Right atrium auricular region (tissue), 2 donors: ENCODE results near the gene ANTXR1. TPM values are rescaled to one million over a fixed set of nuclear protein-coding genes. Genes with fewer than 3 reads are reported as not detected.
"Not testable (repeated sequence)": the region's sequence is repeated elsewhere in the genome, so short reads cannot be mapped to it uniquely, and the experiment has no call there.

Source experiments
- DNase-seq: peaks from one replicate; pipeline ENCODE4 v3.0.0-alpha.2; 2019; ENCODE audit warnings: low spot score
- H3K27ac ChIP-seq, 2 donors: fragments of 200-600 bp; sonication (generic); 1 replicate in 1 of 2; 2 replicates in 1 of 2; pipeline ENCODE4 v1.5.1; 2016 to 2019
- H3K27me3 ChIP-seq, 2 donors: fragments of 200-600 bp; sonication (generic); one replicate each; pipeline versions ENCODE4 v1.5.1 to v1.6.0; 2017 to 2019
- H3K36me3 ChIP-seq: fragments of 200-600 bp; sonication (generic); one replicate; pipeline ENCODE4 v1.5.1; 2016
- H3K4me1 ChIP-seq, 2 donors: fragments of 200-600 bp; sonication (generic); one replicate each; pipeline versions ENCODE4 v1.5.1 to v1.6.0; 2017 to 2019
- H3K4me3 ChIP-seq, 2 donors: fragments of 200-600 bp; sonication (generic); 1 replicate in 1 of 2; 2 replicates in 1 of 2; pipeline ENCODE4 v1.5.1; 2017 to 2019; ENCODE audit warnings: mild to moderate bottlenecking in 1 of 2, moderate library complexity in 1 of 2
- H3K9me3 ChIP-seq, 2 donors: fragments of 200-600 bp; sonication (generic); one replicate each; pipeline ENCODE4 v1.5.1; 2019
- CTCF ChIP-seq, 2 donors: fragments of 200-600 bp; sonication (generic); IDR thresholded peaks; one replicate each; pipeline ENCODE4 v1.5.1; 2019; ENCODE audit warnings: antibody characterized with exemption in 2 of 2
- total RNA-seq, 2 donors: library from RNA; depleted of rRNA; stranded (reverse); fragments of >200 nt; gene quantifications; one replicate each; pipeline ENCODE4 v1.1.0, GENCODE V29; 2016

Gene ANTXR1
- total RNA-seq, 2 donors from 2014 or later, result 27.3 to 52.2 TPM

GRCh38 chr2:69253611-69254301 lies 240.8 kb downstream of the ANTXR1 start:
- TF ChIP-seq CTCF (IDR thresholded peaks at IDR 0.05), result no peak
- DNase-seq, result peak; percentile 90
- H3K4me3 ChIP-seq, result no peak overlapping the region
- H3K27me3 ChIP-seq, result no peaks in the 10 kb centered on the region
- no peaks in the 10 kb centered on the region for H3K36me3 ChIP-seq
- H3K4me1 ChIP-seq, result peaks cover 0 to 11% of the 10 kb centered on the region in 2 donors
- peak overlapping the region; percentile 10 to 66 for H3K27ac ChIP-seq
- H3K9me3 ChIP-seq, result peaks cover 0 to 4% of the 10 kb centered on the region in 2 donors

GRCh38 chr2:69255760-69256159 lies 242.8 kb downstream of the ANTXR1 start:
- no peak for TF ChIP-seq CTCF (IDR thresholded peaks at IDR 0.05)
- H3K27ac ChIP-seq, result no peak overlapping the region
- no peaks in the 10 kb centered on the region for H3K36me3 ChIP-seq
- no peak overlapping the region for H3K4me3 ChIP-seq
- no peaks in the 10 kb centered on the region for H3K27me3 ChIP-seq
- peaks cover 5 to 22% of the 10 kb centered on the region in 2 donors for H3K9me3 ChIP-seq
- no peak for DNase-seq
- peaks cover 0 to 11% of the 10 kb centered on the region in 2 donors for H3K4me1 ChIP-seq

- not testable (repeated sequence) for H3K4me1 ChIP-seq, H3K27me3 ChIP-seq, H3K4me3 ChIP-seq, H3K36me3 ChIP-seq, H3K27ac ChIP-seq, DNase-seq
- H3K9me3 ChIP-seq, result peaks cover 5 to 29% of the 10 kb centered on the region in 2 donors
Measured at GRCh38 chr2:69259994-69260591, 247.1 kb downstream of the ANTXR1 start.

GRCh38 chr2:69260666-69261065 lies 247.7 kb downstream of the ANTXR1 start:
- H3K27ac ChIP-seq, result no peak overlapping the region
- peaks cover 5 to 29% of the 10 kb centered on the region in 2 donors for H3K9me3 ChIP-seq
- TF ChIP-seq CTCF (IDR thresholded peaks at IDR 0.05), result no peak
- no peaks in the 10 kb centered on the region for H3K36me3 ChIP-seq
- no peak overlapping the region for H3K4me3 ChIP-seq
- H3K27me3 ChIP-seq, result no peaks in the 10 kb centered on the region
- H3K4me1 ChIP-seq, result no peaks in the 10 kb centered on the region
- no peak for DNase-seq

- H3K27me3 ChIP-seq, result no peaks in the 10 kb centered on the region
- no peak for TF ChIP-seq CTCF (IDR thresholded peaks at IDR 0.05)
- no peaks in the 10 kb centered on the region for H3K9me3 ChIP-seq
- peaks cover 0 to 12% of the 10 kb centered on the region in 2 donors for H3K4me1 ChIP-seq
- no peak overlapping the region for H3K27ac ChIP-seq
- DNase-seq, result no peak
- no peaks in the 10 kb centered on the region for H3K36me3 ChIP-seq
- no peak overlapping the region for H3K4me3 ChIP-seq
Measured at GRCh38 chr2:69269330-69269729, 256.4 kb downstream of the ANTXR1 start.

- no peak for TF ChIP-seq CTCF (IDR thresholded peaks at IDR 0.05)
- no peaks in the 10 kb centered on the region for H3K27me3 ChIP-seq
- no peaks in the 10 kb centered on the region for H3K9me3 ChIP-seq
- DNase-seq, result no peak
- H3K27ac ChIP-seq, result no peak overlapping the region
- peaks cover 0 to 12% of the 10 kb centered on the region in 2 donors for H3K4me1 ChIP-seq
- H3K36me3 ChIP-seq, result no peaks in the 10 kb centered on the region
- no peak overlapping the region for H3K4me3 ChIP-seq
Measured at GRCh38 chr2:69271831-69272257, 258.9 kb downstream of the ANTXR1 start.
